Ishikawa (cell line): ENCODE measurements around the gene SLC25A41.
A peak's percentile ranks its signal among the peaks of the same experiment; 100 is the strongest.

Experiments used
- CEBPB ChIP-seq: IDR thresholded peaks from 2 replicates; pipeline ENCODE4 v1.6.1; 2012
- CREB1 ChIP-seq: IDR thresholded peaks from 2 replicates; pipeline ENCODE4 v1.6.1; 2012; ENCODE audit warnings: low read depth
- EGR1 ChIP-seq: IDR thresholded peaks from 2 replicates; pipeline ENCODE4 v1.6.1; 2012
- EP300 ChIP-seq: IDR thresholded peaks from 2 replicates; pipeline ENCODE4 v1.6.1; 2012; ENCODE audit warnings: borderline replicate concordance
- FOXM1 ChIP-seq: IDR thresholded peaks from 2 replicates; pipeline ENCODE4 v1.6.1; 2012; ENCODE audit warnings: low read depth, borderline replicate concordance
- MAX ChIP-seq: IDR thresholded peaks from 2 replicates; pipeline ENCODE4 v1.6.1; 2012
- NFIC ChIP-seq: IDR thresholded peaks from 2 replicates; pipeline ENCODE4 v1.6.1; 2012
- RAD21 ChIP-seq: IDR thresholded peaks from 2 replicates; pipeline ENCODE4 v1.6.1; 2012; ENCODE audit warnings: low read depth
- REST ChIP-seq: IDR thresholded peaks from 2 replicates; pipeline ENCODE4 v1.6.1; 2012; ENCODE audit warnings: low read depth, mild to moderate bottlenecking
- TAF1 ChIP-seq: IDR thresholded peaks from 2 replicates; pipeline ENCODE4 v1.6.1; 2012; ENCODE audit warnings: low read depth, mild to moderate bottlenecking
- TCF12 ChIP-seq: IDR thresholded peaks from 2 replicates; pipeline ENCODE4 v1.6.1; 2012; ENCODE audit warnings: low read depth
- TEAD4 ChIP-seq: IDR thresholded peaks from 2 replicates; pipeline ENCODE4 v1.6.1; 2012
- USF1 ChIP-seq: IDR thresholded peaks from 2 replicates; pipeline ENCODE4 v1.6.1; 2012
- YY1 ChIP-seq: IDR thresholded peaks from 2 replicates; pipeline ENCODE4 v1.6.1; 2012; ENCODE audit warnings: low read depth
- ZBTB7A ChIP-seq: IDR thresholded peaks from 2 replicates; pipeline ENCODE4 v1.6.1; 2012; ENCODE audit warnings: low read depth

SLC25A41 gene

GRCh38 chr19:6465006-6465405 is 31.4 kb upstream of the SLC25A41 start:
- TF ChIP-seq ZBTB7A (no peak), TEAD4 (no peak), NFIC (no peak), FOXM1 (no peak), TCF12 (no peak), CREB1 (no peak), CEBPB (no peak), RAD21 (no peak), YY1 (no peak), REST (no peak), EGR1 (no peak), TAF1 (no peak), EP300 (no peak), USF1 (no peak), MAX (no peak)

- TF ChIP-seq CREB1 = 0 out of 2 replicates have a peak, but pooled peaks have one; percentile 11
- peak; percentile 63; the same call in 1 of the 2 replicates for TF ChIP-seq TAF1
- peak; percentile 65; the same call in 1 of the 2 replicates for TF ChIP-seq TCF12
- TF ChIP-seq YY1 = no peak
- peak; percentile 98 for TF ChIP-seq USF1
- no peak for TF ChIP-seq RAD21
- TF ChIP-seq REST = no peak
- TF ChIP-seq MAX = peak; percentile 60; the same call in 1 of the 2 replicates
- TF ChIP-seq ZBTB7A = peak; percentile 81
- TF ChIP-seq CEBPB = no peak
- TF ChIP-seq EGR1 = no peak
- TF ChIP-seq FOXM1 = no peak
- no peak for TF ChIP-seq NFIC
- TF ChIP-seq TEAD4 = 0 out of 2 replicates have a peak, but pooled peaks have one; percentile 15
- no peak for TF ChIP-seq EP300
Observed at GRCh38 chr19:6464070-6464873, 30.7 kb upstream of the SLC25A41 start, which contains the start of gene CRB3. Gene CRB3, plus strand, starts transcription at chr19:6464271. Its CDS starts 431 bp downstream, at chr19:6464702.

- TF ChIP-seq CREB1 (no peak), NFIC (peak; percentile 43), REST (no peak), USF1 (0 out of 2 replicates have a peak, but pooled peaks have one; percentile 12), MAX (peak; percentile 58), TAF1 (no peak), TEAD4 (peak; percentile 80), ZBTB7A (peak; percentile 97), CEBPB (no peak), TCF12 (peak; percentile 55), RAD21 (peak; percentile 34), EGR1 (no peak), FOXM1 (no peak), YY1 (peak; percentile 61), EP300 (0 out of 2 replicates have a peak, but pooled peaks have one; percentile 17)
Observed at GRCh38 chr19:6460099-6460884, 26.7 kb upstream of the SLC25A41 start.
